ENCODE data around the gene TMEM252.

DNA sequence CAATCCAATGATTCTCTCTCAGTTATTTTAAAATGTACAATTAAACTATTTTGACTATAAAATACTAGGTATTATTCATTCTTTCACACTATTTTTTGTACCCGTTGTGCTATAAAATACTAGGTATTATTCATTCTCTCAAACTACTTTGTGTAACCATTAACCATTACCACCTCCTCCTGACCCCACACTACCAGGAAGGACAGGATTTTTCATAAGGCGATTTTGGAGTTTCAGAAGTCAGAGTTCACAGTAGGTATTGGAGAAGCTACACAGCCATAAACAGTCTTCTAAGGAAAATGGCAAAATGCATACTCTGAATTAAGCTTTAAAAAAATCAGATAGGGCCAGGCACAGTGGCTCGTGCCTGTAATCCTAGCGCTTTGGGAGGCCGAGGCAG lies 35.1 kb upstream of the TMEM252 start:
- TF ChIP-seq, protein P1, sequence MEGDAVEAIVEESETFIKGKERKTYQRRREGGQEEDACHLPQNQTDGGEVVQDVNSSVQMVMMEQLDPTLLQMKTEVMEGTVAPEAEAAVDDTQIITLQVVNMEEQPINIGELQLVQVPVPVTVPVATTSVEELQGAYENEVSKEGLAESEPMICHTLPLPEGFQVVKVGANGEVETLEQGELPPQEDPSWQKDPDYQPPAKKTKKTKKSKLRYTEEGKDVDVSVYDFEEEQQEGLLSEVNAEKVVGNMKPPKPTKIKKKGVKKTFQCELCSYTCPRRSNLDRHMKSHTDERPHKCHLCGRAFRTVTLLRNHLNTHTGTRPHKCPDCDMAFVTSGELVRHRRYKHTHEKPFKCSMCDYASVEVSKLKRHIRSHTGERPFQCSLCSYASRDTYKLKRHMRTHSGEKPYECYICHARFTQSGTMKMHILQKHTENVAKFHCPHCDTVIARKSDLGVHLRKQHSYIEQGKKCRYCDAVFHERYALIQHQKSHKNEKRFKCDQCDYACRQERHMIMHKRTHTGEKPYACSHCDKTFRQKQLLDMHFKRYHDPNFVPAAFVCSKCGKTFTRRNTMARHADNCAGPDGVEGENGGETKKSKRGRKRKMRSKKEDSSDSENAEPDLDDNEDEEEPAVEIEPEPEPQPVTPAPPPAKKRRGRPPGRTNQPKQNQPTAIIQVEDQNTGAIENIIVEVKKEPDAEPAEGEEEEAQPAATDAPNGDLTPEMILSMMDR (IDR thresholded peaks at IDR 0.05), result no peak
- TF ChIP-seq POLR2A (IDR thresholded peaks at IDR 0.05; ENCODE audit: low read depth) (no peak), EP300 (IDR thresholded peaks at IDR 0.05) (no peak)
